Measurements from ENCODE around the gene PTGR1.
A peak's percentile ranks its signal among the peaks of the same experiment; 100 is the strongest.

PTGR1 gene

DNA sequence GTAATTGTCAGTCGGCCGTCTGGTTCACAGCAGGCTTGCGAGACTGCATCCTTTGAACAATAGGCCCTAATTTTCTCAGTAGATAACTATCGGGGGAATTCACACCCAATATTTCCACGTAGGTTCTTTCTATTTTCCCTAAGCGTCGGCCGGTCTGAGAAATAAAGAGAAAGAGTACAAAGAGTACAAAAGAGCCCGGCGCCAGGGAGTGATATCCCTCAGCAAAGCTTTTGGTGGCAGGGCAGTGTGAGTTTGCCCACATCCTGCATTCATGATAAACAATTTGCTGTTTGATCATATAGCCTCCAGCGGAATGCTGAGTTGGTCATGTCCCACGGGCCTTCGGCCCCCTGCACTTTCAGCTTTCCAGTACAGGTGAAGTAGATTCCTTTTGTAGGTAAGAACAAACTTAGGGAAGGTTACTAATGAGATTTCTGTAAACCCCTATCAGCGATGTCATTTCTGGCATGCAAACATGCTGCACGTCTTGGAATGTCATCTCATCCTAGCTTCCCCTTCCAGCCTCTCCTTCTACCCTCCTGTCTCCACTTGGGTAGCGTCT lies 4.7 kb upstream of the PTGR1 start:
- Histone ChIP-seq H3K9me3 (replicated peaks in 1 of 11) (peaks cover 10 to 21% (median 20%) of the 10 kb centered on the region in 11 experiments), H3K27ac (no peak overlapping the region), H4K20me1 (no peaks in the 10 kb centered on the region), H3K4me3 (no peak overlapping the region), H3K4me2 (no peak overlapping the region), H3K27me3 (peaks cover 19 to 28% (median 23%) of the 10 kb centered on the region in 11 experiments), H3K36me3 (peaks cover 0 to 9% (median 0%) of the 10 kb centered on the region in 11 experiments; a peak in 2 of 22 replicates), H3K9ac (no peak overlapping the region), H3K4me1 (peaks cover 0 to 3% (median 0%) of the 10 kb centered on the region in 10 experiments; a peak in 2 of 20 replicates)
- TF ChIP-seq Cebpa-rat (IDR thresholded peaks at IDR 0.05): no peak

DNA sequence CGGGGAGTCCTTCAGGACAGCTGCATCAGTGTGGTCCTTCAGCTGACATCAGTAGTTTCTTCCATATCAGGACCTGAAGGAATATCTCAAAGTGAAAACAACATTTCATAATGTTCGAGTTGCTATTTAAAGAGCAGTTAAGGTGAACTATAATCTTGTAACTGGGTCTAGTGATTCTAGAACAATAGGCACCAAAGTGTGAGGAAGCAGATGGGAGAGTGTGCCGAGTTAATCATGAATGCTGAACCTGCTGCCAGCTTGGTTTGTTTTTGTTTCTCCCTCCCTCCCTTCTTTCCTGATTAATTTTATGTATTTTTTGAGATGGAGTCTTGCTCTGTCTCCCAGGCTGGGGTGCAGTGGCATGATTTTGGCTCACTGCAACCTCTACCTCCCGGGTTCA lies 3.6 kb upstream of the PTGR1 start:
- H3K27ac ChIP-seq: no peak overlapping the region
- no peak overlapping the region for H3K4me3 ChIP-seq
- H3K36me3 ChIP-seq: peaks cover 0 to 9% (median 0%) of the 10 kb centered on the region in 11 experiments; a peak in 2 of 22 replicates
- H3K9ac ChIP-seq: no peak overlapping the region
- H3K9me3 ChIP-seq (replicated peaks in 1 of 11): peaks cover 10 to 32% (median 31%) of the 10 kb centered on the region in 11 experiments
- no peak for TF ChIP-seq Cebpa-rat (IDR thresholded peaks at IDR 0.05)
- H3K27me3 ChIP-seq: peaks cover 30 to 39% (median 34%) of the 10 kb centered on the region in 11 experiments
- peaks cover 0 to 14% (median 7%) of the 10 kb centered on the region in 10 experiments; a peak in 12 of 20 replicates for H3K4me1 ChIP-seq
- H3K4me2 ChIP-seq: no peak overlapping the region
- no peaks in the 10 kb centered on the region for H4K20me1 ChIP-seq

DNA sequence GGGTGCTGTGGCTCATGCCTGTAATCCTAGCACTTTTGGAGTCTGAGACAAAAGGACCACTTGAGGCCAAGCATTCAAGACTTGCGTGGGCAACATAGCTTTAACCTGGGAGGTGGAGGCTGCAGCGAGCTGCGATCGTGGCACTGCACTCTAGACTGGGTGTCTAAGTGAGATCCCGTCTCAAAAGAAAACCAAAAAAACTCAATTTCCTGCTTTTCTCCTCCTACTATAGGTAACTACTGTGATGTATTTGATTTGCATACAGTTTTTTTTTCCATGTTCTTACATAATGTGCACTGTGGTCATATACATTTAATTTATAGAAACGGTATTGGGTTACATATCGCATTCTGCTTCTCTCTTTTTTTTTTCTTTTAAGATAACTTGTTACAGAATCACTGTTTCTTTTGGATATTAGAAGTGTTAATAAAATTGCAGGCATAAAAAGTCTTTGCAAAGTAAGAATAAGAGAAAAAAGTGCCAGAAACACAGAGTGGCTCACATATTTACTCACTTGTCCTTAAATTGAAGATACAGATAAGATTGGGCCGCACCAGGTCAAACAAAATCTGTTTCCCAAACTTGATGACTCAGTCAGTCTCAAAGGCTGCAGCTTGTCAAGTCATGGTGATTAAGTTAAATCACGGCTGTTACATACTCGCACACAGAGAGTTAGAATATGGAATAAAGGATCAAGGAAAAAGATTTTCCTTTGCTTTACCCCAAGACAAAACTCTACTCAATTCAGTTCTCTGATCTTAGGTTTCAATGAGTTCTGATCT lies 2.0 kb upstream of the PTGR1 start:
- no peak for TF ChIP-seq Cebpa-rat (IDR thresholded peaks at IDR 0.05)
- peaks cover 0 to 18% (median 10%) of the 10 kb centered on the region in 10 experiments; a peak in 12 of 20 replicates for H3K4me1 ChIP-seq
- H3K4me2 ChIP-seq: no peak overlapping the region
- no peak overlapping the region for H3K9ac ChIP-seq
- no peak overlapping the region for H3K27ac ChIP-seq
- H4K20me1 ChIP-seq: no peaks in the 10 kb centered on the region
- H3K36me3 ChIP-seq: peaks cover 0 to 9% (median 0%) of the 10 kb centered on the region in 11 experiments; a peak in 2 of 22 replicates
- H3K4me3 ChIP-seq: no peak overlapping the region
- H3K9me3 ChIP-seq (replicated peaks in 1 of 11): peaks cover 18 to 47% (median 45%) of the 10 kb centered on the region in 11 experiments
- H3K27me3 ChIP-seq: peaks cover 41 to 54% (median 49%) of the 10 kb centered on the region in 11 experiments

DNA sequence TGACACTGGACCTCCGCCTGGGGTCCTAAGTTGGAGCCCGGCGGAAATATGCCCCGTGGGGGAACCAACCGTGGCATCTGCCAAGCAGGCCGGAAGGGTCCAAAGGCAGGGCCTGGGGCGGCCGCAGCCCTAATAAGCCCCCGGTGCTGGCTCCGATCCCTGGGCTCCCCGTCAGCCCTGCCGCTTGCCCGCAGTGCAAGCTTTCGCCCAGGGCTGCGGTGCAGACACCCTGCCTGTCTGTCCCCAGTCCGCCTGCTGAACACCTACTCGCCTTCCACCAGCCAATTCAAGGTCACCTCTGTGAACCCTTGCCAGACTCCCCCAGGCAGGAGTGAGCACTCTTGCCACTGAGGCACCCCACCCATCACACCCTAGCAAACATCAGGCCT lies 502 bp upstream of the PTGR1 start:
- H3K4me1 ChIP-seq: peaks cover 0 to 18% (median 10%) of the 10 kb centered on the region in 10 experiments; a peak in 12 of 20 replicates
- H3K27ac ChIP-seq: no peak overlapping the region
- H3K4me3 ChIP-seq: peak overlapping the region in 4 of 10 experiments; percentile 37 to 66 (median 52); a peak in 2 of 20 replicates
- no peak for TF ChIP-seq Cebpa-rat (IDR thresholded peaks at IDR 0.05)
- peak overlapping the region in 1 of 11 experiments; percentile 84; a peak in 1 of 22 replicates for H3K4me2 ChIP-seq
- H4K20me1 ChIP-seq: no peaks in the 10 kb centered on the region
- peaks cover 0 to 9% (median 0%) of the 10 kb centered on the region in 11 experiments; a peak in 2 of 22 replicates for H3K36me3 ChIP-seq
- peaks cover 18 to 47% (median 45%) of the 10 kb centered on the region in 11 experiments for H3K9me3 ChIP-seq (replicated peaks in 1 of 11)
- H3K27me3 ChIP-seq: peaks cover 41 to 54% (median 49%) of the 10 kb centered on the region in 11 experiments
- H3K9ac ChIP-seq: no peak overlapping the region

DNA sequence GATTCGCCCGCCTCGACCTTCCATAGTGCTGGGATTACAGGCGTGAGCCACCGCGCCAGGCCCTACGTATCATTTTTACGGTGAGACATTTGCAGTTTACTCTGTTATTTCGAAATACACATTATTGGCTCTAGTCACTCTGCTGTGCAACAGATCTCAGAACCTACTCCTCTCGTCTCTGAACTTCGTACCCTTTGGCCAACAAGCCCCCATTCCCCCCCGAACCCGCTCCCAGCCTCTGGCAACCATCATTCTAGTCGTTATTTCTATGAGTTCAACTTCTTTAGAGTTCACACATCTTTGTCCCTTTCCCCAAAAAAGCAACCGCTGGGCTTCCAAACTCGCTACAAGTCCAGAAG lies 735 bp downstream of the PTGR1 start:
- peak overlapping the region; percentile 62 to 97 (median 78); a peak in 21 of 22 replicates for H3K4me2 ChIP-seq
- H3K4me3 ChIP-seq: peak overlapping the region; percentile 38 to 66 (median 52)
- H4K20me1 ChIP-seq: no peaks in the 10 kb centered on the region
- H3K27me3 ChIP-seq: peaks cover 41 to 54% (median 49%) of the 10 kb centered on the region in 11 experiments
- peaks cover 0 to 18% (median 10%) of the 10 kb centered on the region in 10 experiments; a peak in 12 of 20 replicates for H3K4me1 ChIP-seq
- no peak overlapping the region for H3K27ac ChIP-seq
- peak overlapping the region in 1 of 11 experiments; percentile 54; a peak in 1 of 22 replicates for H3K9ac ChIP-seq
- H3K36me3 ChIP-seq: peaks cover 0 to 9% (median 0%) of the 10 kb centered on the region in 11 experiments; a peak in 2 of 22 replicates
- no peak for TF ChIP-seq Cebpa-rat (IDR thresholded peaks at IDR 0.05)
- H3K9me3 ChIP-seq (replicated peaks in 1 of 11): peaks cover 18 to 47% (median 45%) of the 10 kb centered on the region in 11 experiments

DNA sequence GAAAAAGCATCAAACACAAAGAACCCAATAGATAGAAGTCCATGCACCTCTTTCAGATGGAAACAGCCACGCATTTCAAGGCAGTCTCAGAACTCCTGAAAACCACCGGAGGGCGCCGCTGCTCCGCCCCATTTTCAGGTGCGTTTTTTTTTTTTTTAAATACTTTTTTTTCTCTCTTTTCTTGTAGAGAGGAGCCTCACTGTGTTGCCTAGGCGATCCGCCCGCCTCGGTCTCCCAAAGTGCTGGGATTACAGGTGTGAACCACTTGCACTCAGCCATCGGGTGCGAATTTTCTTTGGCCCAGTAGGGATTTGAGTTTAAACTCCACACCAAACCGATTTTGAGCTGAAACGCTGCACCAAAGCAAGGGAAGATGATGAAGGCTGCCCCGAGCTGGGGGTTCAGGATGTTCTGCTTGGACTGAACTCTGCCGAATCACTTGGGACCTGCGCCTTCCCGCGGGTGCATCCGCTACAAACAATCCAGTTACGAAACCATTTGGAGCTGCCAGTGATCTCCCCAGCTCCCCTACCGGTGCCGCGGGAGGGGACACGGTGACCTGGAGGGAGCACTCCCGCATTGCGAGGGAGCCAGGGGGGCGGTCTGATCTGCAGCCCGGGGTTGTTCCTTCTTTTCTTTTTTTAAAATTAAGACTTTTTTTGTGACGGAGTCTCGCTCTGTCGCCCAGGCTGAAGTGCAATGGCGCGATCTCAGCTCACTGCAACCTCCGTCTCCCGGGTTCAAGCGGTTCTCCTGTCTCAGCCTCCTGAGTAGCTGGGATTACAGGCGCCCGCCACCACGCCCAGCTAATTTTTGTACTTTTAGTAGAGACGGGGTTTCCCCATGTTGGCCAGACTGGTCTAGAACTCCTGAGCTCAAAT lies 1.4 kb downstream of the PTGR1 start:
- H3K9me3 ChIP-seq (replicated peaks in 1 of 11): peaks cover 18 to 47% (median 45%) of the 10 kb centered on the region in 11 experiments
- H4K20me1 ChIP-seq: no peaks in the 10 kb centered on the region
- H3K4me1 ChIP-seq: peaks cover 0 to 18% (median 10%) of the 10 kb centered on the region in 10 experiments; a peak in 12 of 20 replicates
- no peak overlapping the region for H3K27ac ChIP-seq
- TF ChIP-seq Cebpa-rat (IDR thresholded peaks at IDR 0.05): no peak
- peak overlapping the region; percentile 62 to 97 (median 78) for H3K4me2 ChIP-seq
- peak overlapping the region; percentile 38 to 66 (median 52) for H3K4me3 ChIP-seq
- H3K36me3 ChIP-seq: peaks cover 0 to 9% (median 0%) of the 10 kb centered on the region in 11 experiments; a peak in 2 of 22 replicates
- peaks cover 41 to 54% (median 49%) of the 10 kb centered on the region in 11 experiments for H3K27me3 ChIP-seq
- H3K9ac ChIP-seq: peak overlapping the region in 4 of 11 experiments; percentile 3 to 56 (median 33); a peak in 4 of 22 replicates

DNA sequence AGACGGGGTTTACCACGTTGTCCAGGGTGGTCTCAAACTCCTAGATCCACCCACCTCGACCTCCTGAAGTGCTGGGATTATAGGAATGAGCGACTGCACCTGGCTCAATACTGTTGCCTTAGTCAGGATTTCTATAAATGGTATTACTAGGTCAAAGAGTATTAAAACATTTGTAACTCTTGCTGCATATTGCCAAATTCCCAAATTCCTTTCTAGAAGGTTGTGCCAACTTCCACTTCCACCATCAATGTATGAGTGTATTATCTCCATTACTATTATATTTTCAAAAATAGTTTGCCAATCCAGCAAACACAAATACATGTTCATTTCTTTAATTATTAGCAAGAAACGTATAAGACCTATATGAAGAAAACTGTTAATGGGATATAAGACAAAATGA lies 10.6 kb downstream of the PTGR1 start:
- TF ChIP-seq Cebpa-rat (IDR thresholded peaks at IDR 0.05): no peak
- H3K9ac ChIP-seq: no peak overlapping the region
- H3K27ac ChIP-seq: no peak overlapping the region
- no peaks in the 10 kb centered on the region for H3K27me3 ChIP-seq
- H3K4me2 ChIP-seq: no peak overlapping the region
- H3K4me1 ChIP-seq: no peaks in the 10 kb centered on the region
- no peaks in the 10 kb centered on the region for H4K20me1 ChIP-seq
- H3K4me3 ChIP-seq: no peak overlapping the region
- no peaks in the 10 kb centered on the region for H3K36me3 ChIP-seq
- H3K9me3 ChIP-seq (replicated peaks in 1 of 11): peaks cover 0 to 11% (median 0%) of the 10 kb centered on the region in 11 experiments; a peak in 3 of 22 replicates

DNA sequence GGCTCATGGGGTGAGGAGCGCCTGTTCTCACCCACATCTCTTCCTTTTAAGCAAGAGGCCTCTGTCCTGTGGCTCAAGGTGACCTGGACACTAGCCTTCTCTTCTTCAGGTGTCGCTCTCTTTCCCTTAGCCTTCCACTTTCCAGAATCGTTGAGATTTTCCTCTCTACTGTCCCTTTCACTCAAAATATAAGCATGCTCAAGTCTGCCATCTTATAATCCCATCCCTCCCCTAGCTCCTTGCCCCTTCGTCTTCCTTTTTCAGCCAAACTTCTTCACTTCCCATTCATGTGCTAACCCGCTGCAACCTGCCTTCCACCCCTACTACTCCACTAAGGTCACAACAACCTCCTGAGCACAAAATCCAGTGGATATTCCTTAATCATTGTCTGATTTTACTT lies 13.1 kb downstream of the PTGR1 start:
- H3K36me3 ChIP-seq: no peaks in the 10 kb centered on the region
- no peak overlapping the region for H3K27ac ChIP-seq
- no peaks in the 10 kb centered on the region for H4K20me1 ChIP-seq
- no peak overlapping the region for H3K4me2 ChIP-seq
- no peaks in the 10 kb centered on the region for H3K27me3 ChIP-seq
- H3K4me3 ChIP-seq: no peak overlapping the region
- H3K4me1 ChIP-seq: no peaks in the 10 kb centered on the region
- H3K9me3 ChIP-seq (replicated peaks in 1 of 11): peaks cover 0 to 22% (median 0%) of the 10 kb centered on the region in 11 experiments; a peak in 4 of 22 replicates
- TF ChIP-seq Cebpa-rat (IDR thresholded peaks at IDR 0.05): no peak
- no peak overlapping the region for H3K9ac ChIP-seq
